ENCODE data around the gene FIGN. TPM values are rescaled to one million over a fixed set of nuclear protein-coding genes. Genes with fewer than 3 reads are reported as not detected.

Gene FIGN
- total RNA-seq (6.6 and 8.1 TPM in 2 replicates), polyA plus RNA-seq (1.3 and 1.8 TPM in 2 replicates), polyA minus RNA-seq (4.9 and 6.1 TPM in 2 replicates), Bru-seq, nascent RNA (percentile 75 among the genes with signal in this experiment), BruChase-seq, experiment 1, labeled RNA remaining after a 6-hour chase (percentile 59 among the genes with signal in this experiment), BruChase-seq, experiment 2, labeled RNA remaining after a 2-hour chase (percentile 67 among the genes with signal in this experiment)
- 1.1 and 1.2 TPM in 2 replicates for polyA plus RNA-seq (2011; cell fraction: cytosol; rRNA removed)
- polyA plus RNA-seq (2011; cell fraction: nucleus; rRNA removed) = 8.1 and 10.1 TPM in 2 replicates
- 2.4 and 3.3 TPM in 2 replicates for polyA plus RNA-seq (2012)
- polyA minus RNA-seq (2011; cell fraction: cytosol; rRNA and poly(A)+ RNA removed) = 1.4 TPM
- polyA minus RNA-seq (2011; cell fraction: nucleus; rRNA and poly(A)+ RNA removed) = 12.9 and 13.9 TPM in 2 replicates
- long read RNA-seq, full-length matches to known transcripts = 1 of 10 reads
- long read RNA-seq, partial matches to known transcripts = 0 of 10 reads
- long read RNA-seq, other reads (novel, unspliced or antisense) = 9 of 10 reads

GRCh38 chr2:163735685-163736432 lies at the start of gene FIGN:
Gene FIGN, minus strand, starts transcription at chr2:163736008. Its CDS starts 1,081 bp downstream, at chr2:163734927.
- BruUV-seq (replicated peaks) = TSS peak; percentile 44
- Histone ChIP-seq H3K27me3 (ENCODE audit: control insufficient read depth in 2 of 2, insufficient read depth in 2 of 2, low read length in 2 of 2) (no peaks in the 10 kb centered on the region), H3K36me3 (ENCODE audit: control insufficient read depth in 2 of 2, extremely low read depth in 1 of 2, insufficient read depth in 2 of 2, low read length in 2 of 2) (no peaks in the 10 kb centered on the region), H4K20me1 (replicated peaks; ENCODE audit: control insufficient read depth, extremely low read depth, insufficient read depth, low read length) (no peaks in the 10 kb centered on the region), H3K9me1 (replicated peaks; ENCODE audit: control insufficient read depth, extremely low read depth, insufficient read depth, low read length) (no peaks in the 10 kb centered on the region), H3K27ac (ENCODE audit: insufficient read depth, low read depth, low read length) (peak within 1 kb of the TSS; percentile 72), H3K4me2 (ENCODE audit: insufficient read depth, low read length) (peak within 1 kb of the TSS; percentile 98), H3K4me1 (ENCODE audit: control insufficient read depth, extremely low read depth, insufficient read depth, low read length) (peaks cover 11% of the 10 kb centered on the region), H3K9me3 (replicated peaks; ENCODE audit: control insufficient read depth, insufficient read depth, low read length) (no peaks in the 10 kb centered on the region), H3K9ac (replicated peaks; ENCODE audit: extremely low read depth, insufficient read depth, low read length) (peak within 1 kb of the TSS; percentile 91), H2AFZ (ENCODE audit: low read depth, low read length) (peak within 1 kb of the TSS; percentile 76), H3K4me3 (replicated peaks in 1 of 3; ENCODE audit: insufficient read depth in 1 of 3, low read depth in 1 of 3, low read length in 3 of 3) (peak within 1 kb of the TSS; percentile 66 to 96 (median 94)), H3K79me2 (ENCODE audit: control insufficient read depth, insufficient read depth, low read length) (peaks cover 15% of the 10 kb centered on the region)
- intact Hi-C loops (cut with micrococcal nuclease) (loop anchor here (1.0 to 5.0 kb wide), 7 partner anchors 43 to 545 kb away; no protein-coding TSS in a partner anchor), dilution Hi-C loops (cut with MboI; ENCODE audit: extremely low pct_ligation_motif_present, low sequenced_read_pairs) (no loop called here)
- ChIA-PET CTCF (interaction anchor here (0.7 to 2.1 kb wide), 13 partner anchors 10 to 694 kb away, joined by 3 to 16 read pairs (median 4); no protein-coding TSS in a partner anchor), POLR2A (interaction anchor here (0.9 kb wide), 1 partner anchor 387 kb away, joined by 3 read pairs; no protein-coding TSS in a partner anchor)
- DNase-seq (ENCODE audit: low read depth, low spot score) (peak; percentile 91), FAIRE-seq (peak; percentile 70)
- peak; percentile 66 for TF ChIP-seq POLR2AphosphoS5 (IDR thresholded peaks at IDR 0.05; ENCODE audit: insufficient read depth, low read depth, low read length)
- TF ChIP-seq POLR2A (IDR thresholded peaks at IDR 0.05; ENCODE audit: low read depth, low read length) = peak; percentile 60
- TF ChIP-seq JUN (IDR thresholded peaks at IDR 0.05; ENCODE audit: borderline replicate concordance, insufficient read depth, insufficient read length, low read depth) = no peak

- Histone ChIP-seq H3K9me3 (replicated peaks; ENCODE audit: control insufficient read depth, insufficient read depth, low read length) (no peaks in the 10 kb centered on the region), H2AFZ (ENCODE audit: low read depth, low read length) (no peak overlapping the region), H3K79me2 (ENCODE audit: control insufficient read depth, insufficient read depth, low read length) (no peaks in the 10 kb centered on the region), H3K9me1 (replicated peaks; ENCODE audit: control insufficient read depth, extremely low read depth, insufficient read depth, low read length) (no peaks in the 10 kb centered on the region), H3K4me2 (ENCODE audit: insufficient read depth, low read length) (no peak overlapping the region), H3K36me3 (ENCODE audit: control insufficient read depth in 2 of 2, extremely low read depth in 1 of 2, insufficient read depth in 2 of 2, low read length in 2 of 2) (no peaks in the 10 kb centered on the region), H4K20me1 (replicated peaks; ENCODE audit: control insufficient read depth, extremely low read depth, insufficient read depth, low read length) (no peaks in the 10 kb centered on the region), H3K4me1 (ENCODE audit: control insufficient read depth, extremely low read depth, insufficient read depth, low read length) (no peaks in the 10 kb centered on the region), H3K27me3 (ENCODE audit: control insufficient read depth in 2 of 2, insufficient read depth in 2 of 2, low read length in 2 of 2) (no peaks in the 10 kb centered on the region), H3K9ac (replicated peaks; ENCODE audit: extremely low read depth, insufficient read depth, low read length) (no peak overlapping the region), H3K27ac (ENCODE audit: insufficient read depth, low read depth, low read length) (no peak overlapping the region), H3K4me3 (replicated peaks in 1 of 3; ENCODE audit: insufficient read depth in 1 of 3, low read depth in 1 of 3, low read length in 3 of 3) (no peak overlapping the region)
- no TSS peak for BruUV-seq (replicated peaks)
- ChIA-PET CTCF (interaction anchor here (0.7 to 1.1 kb wide), 2 partner anchors 141 to 602 kb away, joined by 3 read pairs; no protein-coding TSS in a partner anchor), POLR2A (interaction anchor here (0.7 kb wide), 1 partner anchor 16 kb away, joined by 4 read pairs; no protein-coding TSS in a partner anchor)
- intact Hi-C loops (cut with micrococcal nuclease) (no loop called here), dilution Hi-C loops (cut with MboI; ENCODE audit: extremely low pct_ligation_motif_present, low sequenced_read_pairs) (no loop called here)
- no peak for TF ChIP-seq GATA2 (IDR thresholded peaks at IDR 0.05; ENCODE audit: insufficient read depth, insufficient read length, low read depth, low read length)
- no peak for TF ChIP-seq FOS (IDR thresholded peaks at IDR 0.05; ENCODE audit: borderline replicate concordance, insufficient read depth, low read length)
- DNase-seq (ENCODE audit: low read depth, low spot score) = no peak
- FAIRE-seq = no peak
These were observed 49.4 kb upstream of the FIGN start for GRCh38 chr2:163785162-163785561.
